ENCODE results near the gene LRRC37A.
"Not testable (repeated sequence)": the region's sequence is repeated elsewhere in the genome, so short reads cannot be mapped to it uniquely, and the experiment has no call there.

The LRRC37A gene

GRCh38 chr17:46274238-46274637 is 20.7 kb upstream of the LRRC37A start:
- no peak for TF ChIP-seq CTCF (IDR thresholded peaks at IDR 0.05)

- peak; percentile 89 for TF ChIP-seq CTCF (IDR thresholded peaks at IDR 0.05)
These were observed 8.1 kb upstream of the LRRC37A start for GRCh38 chr17:46286764-46287221.

- TF ChIP-seq CTCF (IDR thresholded peaks at IDR 0.05): not testable (repeated sequence)
These were observed 66.8 kb downstream of the LRRC37A start, which contains the start of gene ARL17B for GRCh38 chr17:46361755-46362154. ARL17B (minus strand) TSS chr17:46361766; CDS start chr17:46358397, 3,369 bp downstream.

Measured in LNCAP (cell line).